Muscle of leg (tissue), 11 donors: ENCODE results near the gene PROC. TPM values are rescaled to one million over a fixed set of nuclear protein-coding genes. Genes with fewer than 3 reads are reported as not detected.
"Not testable (repeated sequence)": the region's sequence is repeated elsewhere in the genome, so short reads cannot be mapped to it uniquely, and the experiment has no call there.

Experiments
- DNase-seq: peaks from one replicate; pipeline ENCODE4 v3.0.0; 2013
- H3K27ac ChIP-seq: one replicate; pipeline ENCODE4 v1.5.1; 2013; ENCODE audit warnings: mild to moderate bottlenecking, low read length, control low read depth
- H3K27me3 ChIP-seq: one replicate; pipeline ENCODE4 v1.6.1; 2013; ENCODE audit warnings: low read length; ENCODE audit not compliant: control insufficient read depth, insufficient read depth
- H3K36me3 ChIP-seq: one replicate; pipeline ENCODE4 v1.6.1; 2013; ENCODE audit warnings: low read length; ENCODE audit not compliant: control insufficient read depth, insufficient read depth
- H3K4me1 ChIP-seq: one replicate; pipeline ENCODE4 v1.6.1; 2013; ENCODE audit warnings: low read length; ENCODE audit not compliant: control insufficient read depth, insufficient read depth
- H3K4me3 ChIP-seq: one replicate; pipeline ENCODE4 v1.5.1; 2013; ENCODE audit warnings: low read length, control low read depth
- H3K9me3 ChIP-seq: replicated peaks from 2 replicates; pipeline ENCODE4 v1.6.1; 2013; ENCODE audit warnings: low read depth, low read length; ENCODE audit not compliant: control insufficient read depth
- WGBS: methylation state at CpG from one replicate; pipeline ENCODE4 v1.1.5; 2013; ENCODE audit warnings: missing lambda C conversion rate; ENCODE audit not compliant: insufficient coverage; 5-methylcytosine and 5-hydroxymethylcytosine counted together
- polyA plus RNA-seq, 8 donors: library from polyadenylated mRNA; unstranded; fragments of 120-200 nt; gene quantifications; one replicate each; pipeline versions ENCODE4 v1.2.1 to v1.2.3, GENCODE V29; 2013; ENCODE audit warnings: inconsistent platforms in 1 of 8, low replicate concordance in 1 of 8; ENCODE audit not compliant: insufficient read length in 8 of 8, insufficient read depth in 1 of 8
- total RNA-seq: library from RNA; stranded (reverse); fragments of 120-200 nt; gene quantifications from one replicate; pipeline ENCODE4 v1.2.4, GENCODE V29; 2013

Gene PROC
- total and polyA plus RNA-seq, 9 donors = 0.04 to 1.2 (median 0.39) TPM

DNA sequence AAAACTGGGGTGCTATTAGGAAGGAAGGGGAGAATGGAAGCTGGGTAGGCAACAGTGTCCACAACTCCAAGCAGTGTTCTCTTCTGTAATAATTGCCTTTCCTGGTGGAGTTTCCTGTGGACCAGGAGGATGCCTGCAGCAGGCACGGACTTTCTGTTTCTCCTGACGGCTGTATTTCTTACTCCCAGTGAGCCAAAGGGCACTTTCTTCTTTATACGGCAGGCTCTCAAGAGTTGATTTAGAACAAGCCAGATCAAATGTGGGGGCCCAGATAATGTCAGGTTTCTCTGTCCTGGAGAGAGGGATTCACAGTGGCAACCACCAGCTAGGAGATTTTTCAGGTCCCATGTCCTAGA lies 13.0 kb upstream of the PROC start:
- H3K27ac ChIP-seq = no peak overlapping the region
- 60% methylated on average over 1 of the region's 3 CpGs for WGBS
- H3K27me3 ChIP-seq = no peaks in the 10 kb centered on the region
- no peaks in the 10 kb centered on the region for H3K9me3 ChIP-seq
- H3K36me3 ChIP-seq = no peaks in the 10 kb centered on the region
- H3K4me3 ChIP-seq = no peak overlapping the region
- no peak for DNase-seq
- H3K4me1 ChIP-seq = peaks cover 36% of the 10 kb centered on the region

DNA sequence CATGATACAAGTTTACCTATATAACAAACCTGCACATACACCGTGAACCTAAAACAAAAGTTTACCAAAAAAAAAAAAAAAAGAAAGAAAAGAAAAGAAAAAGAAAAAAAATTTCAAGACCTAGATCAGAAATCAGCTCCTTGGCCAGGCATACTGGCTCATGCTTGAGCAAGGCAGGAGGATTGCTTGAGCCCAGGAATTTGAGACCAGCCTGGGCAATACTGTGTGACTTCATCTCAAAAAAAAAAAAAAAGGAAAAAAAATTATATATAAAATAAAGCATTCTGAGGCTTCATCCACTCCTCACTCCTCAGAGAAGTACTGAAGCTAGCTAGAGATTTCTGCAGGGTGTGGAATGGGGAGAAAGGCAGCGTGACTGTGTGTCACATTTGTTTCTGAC lies 11.8 kb upstream of the PROC start:
- H3K27me3 ChIP-seq = no peaks in the 10 kb centered on the region
- peaks cover 28% of the 10 kb centered on the region for H3K4me1 ChIP-seq
- no peak overlapping the region for H3K4me3 ChIP-seq
- H3K9me3 ChIP-seq = no peaks in the 10 kb centered on the region
- DNase-seq = no peak
- no peak overlapping the region for H3K27ac ChIP-seq
- H3K36me3 ChIP-seq = no peaks in the 10 kb centered on the region
- no CpG with 5 or more reads among the region's 2 CpGs for WGBS

DNA sequence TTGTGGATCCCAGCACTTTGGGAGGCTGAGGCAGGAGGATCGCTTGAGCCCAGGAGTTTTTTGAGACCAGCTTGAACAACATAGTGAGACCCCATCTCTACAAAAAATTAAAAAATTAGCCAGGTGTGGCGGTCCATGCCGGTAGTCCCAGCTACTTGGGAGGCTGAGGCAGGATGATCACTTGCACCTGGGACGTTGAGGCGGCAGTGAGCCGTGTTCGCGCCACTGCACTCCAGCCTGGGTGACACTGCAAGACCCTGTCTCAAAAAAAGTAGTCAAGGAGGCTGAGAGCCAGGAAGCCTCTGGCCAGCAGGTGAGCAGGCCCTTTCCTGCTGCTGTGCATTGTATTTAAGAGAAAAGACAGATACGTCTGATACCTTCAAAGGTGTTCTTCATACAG lies 11.1 kb upstream of the PROC start:
- Histone ChIP-seq H3K27ac (peak overlapping the region; percentile 76), H3K27me3 (no peaks in the 10 kb centered on the region), H3K9me3 (no peaks in the 10 kb centered on the region), H3K4me3 (no peak overlapping the region), H3K4me1 (peaks cover 28% of the 10 kb centered on the region), H3K36me3 (no peaks in the 10 kb centered on the region)
- DNase-seq = no peak
- WGBS = 85% methylated on average over 7 of the region's 9 CpGs

DNA sequence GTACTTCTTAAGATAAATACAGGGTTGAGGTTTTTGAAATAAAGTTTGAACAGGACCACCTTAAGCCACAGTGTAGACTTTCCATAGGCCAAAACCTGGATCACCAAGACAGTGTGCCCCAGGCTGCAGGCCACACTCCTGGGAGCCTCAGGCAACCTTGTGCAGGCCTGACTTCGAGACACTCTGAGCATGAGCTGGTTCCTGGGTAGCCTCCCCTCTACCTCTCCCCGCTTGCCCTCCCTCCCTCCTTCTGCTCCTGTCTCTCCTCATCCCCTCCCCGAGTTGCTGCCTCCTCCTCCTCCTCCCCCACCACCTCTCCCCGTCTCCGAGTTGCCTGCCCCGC lies 10.6 kb upstream of the PROC start:
- H3K27me3 ChIP-seq = no peaks in the 10 kb centered on the region
- H3K4me3 ChIP-seq = peak overlapping the region; percentile 17
- DNase-seq = no peak
- H3K36me3 ChIP-seq = no peaks in the 10 kb centered on the region
- no peaks in the 10 kb centered on the region for H3K9me3 ChIP-seq
- 4% methylated on average over 3 of the region's 6 CpGs for WGBS
- peaks cover 27% of the 10 kb centered on the region for H3K4me1 ChIP-seq
- H3K27ac ChIP-seq = peak overlapping the region; percentile 76

DNA sequence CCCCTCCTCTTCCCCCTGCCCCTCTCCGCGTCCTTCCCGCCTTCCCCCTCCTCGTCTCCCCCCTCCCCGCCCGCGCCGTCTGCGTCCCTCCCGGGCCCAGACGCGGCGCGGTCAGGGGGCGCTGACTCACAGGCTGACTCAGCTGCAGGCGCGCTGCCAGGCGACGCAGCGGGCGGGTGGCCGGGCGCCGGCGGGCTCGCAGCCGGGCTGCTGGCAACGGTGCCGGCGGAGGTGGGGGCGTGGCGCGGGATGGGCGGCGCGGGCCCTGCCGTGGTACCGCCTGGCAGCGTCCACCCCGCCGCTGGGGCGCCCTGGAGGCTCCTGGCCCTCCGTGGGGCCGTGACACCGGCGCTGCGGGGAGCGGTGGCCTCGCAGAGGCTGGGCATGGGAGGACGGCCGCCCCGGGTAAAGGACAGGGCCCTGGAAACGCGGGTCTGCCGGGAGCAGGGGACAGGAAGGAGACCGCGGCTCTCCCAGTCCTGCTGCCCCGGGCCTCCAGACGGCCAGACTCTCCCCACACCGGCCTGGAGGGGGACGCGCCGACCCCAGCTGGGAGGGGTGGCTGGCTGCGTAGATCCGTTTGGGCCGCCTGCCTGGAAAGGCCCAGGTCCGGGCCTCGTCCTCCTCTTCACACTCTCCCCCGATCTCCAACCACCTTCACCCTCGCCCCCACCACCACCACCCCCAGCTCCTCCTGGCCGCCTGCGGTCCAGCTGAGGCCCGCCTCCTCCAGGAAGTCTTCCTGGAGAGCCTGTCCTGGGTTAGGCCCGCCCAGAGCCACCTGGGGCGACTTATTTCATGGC lies 10.0 kb upstream of the PROC start:
- peak overlapping the region; percentile 77 for H3K27ac ChIP-seq
- H3K36me3 ChIP-seq = no peaks in the 10 kb centered on the region
- H3K4me3 ChIP-seq = peak overlapping the region; percentile 54
- H3K9me3 ChIP-seq = no peaks in the 10 kb centered on the region
- WGBS = 3% methylated on average over 68 of the region's 75 CpGs
- DNase-seq = peak; percentile 95
- H3K27me3 ChIP-seq = no peaks in the 10 kb centered on the region
- peaks cover 27% of the 10 kb centered on the region for H3K4me1 ChIP-seq

DNA sequence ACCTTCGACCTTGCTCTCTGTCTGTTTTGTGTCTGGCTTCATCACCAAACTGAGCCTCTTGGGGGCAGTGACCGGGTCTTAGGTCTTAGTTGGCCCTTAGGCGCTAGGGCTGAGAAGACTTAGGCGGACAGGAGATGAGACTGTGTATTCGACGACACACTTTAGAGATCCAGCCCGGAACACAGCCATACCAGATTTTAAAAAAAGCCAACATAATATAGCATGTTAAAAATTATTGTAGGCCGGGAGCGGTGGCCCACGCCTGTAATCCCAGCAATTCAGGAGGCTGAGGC lies 9.5 kb upstream of the PROC start:
- Histone ChIP-seq H3K4me3 (peak overlapping the region; percentile 54), H3K27me3 (no peaks in the 10 kb centered on the region), H3K36me3 (no peaks in the 10 kb centered on the region), H3K9me3 (no peaks in the 10 kb centered on the region), H3K4me1 (peaks cover 23% of the 10 kb centered on the region), H3K27ac (peak overlapping the region; percentile 77)
- DNase-seq = no peak
- 56% methylated on average over 4 of the region's 10 CpGs for WGBS

DNA sequence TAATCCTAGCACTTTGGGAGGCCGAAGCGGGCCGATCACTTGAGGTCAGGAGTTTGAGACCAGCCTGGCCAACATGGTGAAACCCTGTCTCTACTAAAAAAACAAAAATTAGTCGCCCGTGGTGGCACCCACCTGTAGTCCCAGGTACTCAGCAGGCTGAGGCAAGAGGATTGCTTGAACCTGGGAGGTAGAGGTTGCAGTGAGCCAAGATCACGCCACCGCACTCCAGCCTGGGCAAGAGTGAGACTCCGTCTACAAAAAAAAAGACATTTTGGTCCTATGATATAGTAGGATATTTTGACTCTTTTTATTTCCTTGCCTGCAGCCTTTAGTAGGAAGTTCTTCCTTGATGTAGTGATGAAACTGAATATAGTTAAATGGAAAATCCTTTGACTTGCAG lies 8.5 kb upstream of the PROC start:
- H3K4me1 ChIP-seq = peaks cover 23% of the 10 kb centered on the region
- H3K27ac ChIP-seq, H3K9me3 ChIP-seq, H3K27me3 ChIP-seq, DNase-seq, H3K36me3 ChIP-seq, H3K4me3 ChIP-seq: not testable (repeated sequence)
- WGBS = 100% methylated on average over 2 of the region's 8 CpGs

DNA sequence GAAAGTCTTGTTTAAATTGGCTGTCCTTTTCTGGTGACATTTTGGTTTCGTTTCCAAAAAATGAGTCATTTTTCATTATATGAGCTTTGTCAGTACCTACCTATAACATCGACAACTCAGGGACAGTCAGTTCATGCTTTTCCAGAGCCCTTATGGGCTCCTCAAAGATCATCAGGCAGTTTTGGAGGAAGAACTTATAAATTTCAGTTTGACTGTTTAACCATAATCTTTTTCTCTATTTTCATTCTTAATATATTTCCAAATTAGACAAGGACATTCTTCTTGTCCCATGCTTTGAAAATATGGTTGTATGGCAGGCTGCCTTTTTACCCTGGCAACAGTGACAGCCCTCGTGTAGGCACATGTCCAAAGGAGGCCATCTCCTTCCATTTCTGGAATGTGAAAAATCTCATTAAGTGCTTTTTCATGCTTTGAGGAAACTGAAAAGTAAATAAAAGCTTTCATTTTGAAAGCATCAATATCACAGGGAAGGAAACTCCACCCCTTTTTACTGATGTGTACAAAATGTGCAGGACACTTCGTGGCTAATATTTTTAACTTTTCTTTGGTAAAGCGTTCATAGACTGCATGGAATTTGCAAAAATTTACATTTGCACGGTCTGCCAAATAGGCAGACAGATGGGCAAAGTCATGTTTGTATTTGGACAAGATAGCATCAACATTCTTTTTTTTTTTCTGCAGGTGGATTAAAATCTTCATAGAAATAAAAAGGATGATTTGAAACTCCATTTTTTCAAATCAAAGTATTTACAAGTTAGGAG lies 7.2 kb upstream of the PROC start:
- H3K27me3 ChIP-seq = peaks cover 5% of the 10 kb centered on the region
- no peaks in the 10 kb centered on the region for H3K9me3 ChIP-seq
- WGBS = no CpG with 5 or more reads among the region's 6 CpGs
- H3K27ac ChIP-seq = peak overlapping the region; percentile 78
- H3K4me3 ChIP-seq = no peak overlapping the region
- H3K4me1 ChIP-seq = peaks cover 31% of the 10 kb centered on the region
- no peaks in the 10 kb centered on the region for H3K36me3 ChIP-seq
- peak; percentile 71 for DNase-seq

DNA sequence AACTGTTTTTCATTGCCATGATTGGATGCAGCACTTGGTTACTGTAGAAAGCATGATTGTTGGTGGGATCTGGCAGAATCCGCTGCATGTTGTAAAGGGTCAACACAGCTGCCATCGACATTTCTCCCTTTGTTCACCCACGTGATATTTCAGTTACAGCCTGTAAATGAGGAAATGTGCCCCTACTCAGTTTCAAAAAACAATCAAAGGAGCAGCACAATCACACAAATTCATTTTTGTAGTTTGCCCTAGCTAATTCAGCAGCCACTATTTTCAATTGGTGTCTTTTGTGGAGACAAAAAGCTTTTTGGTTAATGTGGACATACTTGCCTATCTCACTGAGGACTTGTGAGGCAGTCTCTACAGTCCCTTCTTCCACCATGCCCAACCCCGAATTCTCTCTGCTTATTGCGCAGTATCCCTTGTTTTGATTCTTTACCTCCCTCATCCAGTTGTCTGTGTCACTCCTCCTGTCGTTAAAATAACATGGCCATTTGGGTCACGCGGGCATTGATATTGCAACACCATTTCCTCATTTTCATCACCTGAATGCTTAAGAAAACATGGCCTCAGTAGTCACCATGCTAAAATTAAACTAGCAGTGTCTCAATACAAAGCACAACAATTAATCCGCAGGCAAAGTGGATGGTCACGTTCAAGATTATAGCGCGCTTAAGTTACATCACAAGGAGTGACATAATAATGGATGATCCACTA lies 6.4 kb upstream of the PROC start:
- peak; percentile 44 for DNase-seq
- Histone ChIP-seq H3K27ac (peak overlapping the region; percentile 78), H3K36me3 (no peaks in the 10 kb centered on the region), H3K4me3 (no peak overlapping the region), H3K4me1 (peaks cover 39% of the 10 kb centered on the region), H3K9me3 (no peaks in the 10 kb centered on the region), H3K27me3 (peaks cover 13% of the 10 kb centered on the region)
- WGBS = 55% methylated on average over 7 of the region's 12 CpGs

DNA sequence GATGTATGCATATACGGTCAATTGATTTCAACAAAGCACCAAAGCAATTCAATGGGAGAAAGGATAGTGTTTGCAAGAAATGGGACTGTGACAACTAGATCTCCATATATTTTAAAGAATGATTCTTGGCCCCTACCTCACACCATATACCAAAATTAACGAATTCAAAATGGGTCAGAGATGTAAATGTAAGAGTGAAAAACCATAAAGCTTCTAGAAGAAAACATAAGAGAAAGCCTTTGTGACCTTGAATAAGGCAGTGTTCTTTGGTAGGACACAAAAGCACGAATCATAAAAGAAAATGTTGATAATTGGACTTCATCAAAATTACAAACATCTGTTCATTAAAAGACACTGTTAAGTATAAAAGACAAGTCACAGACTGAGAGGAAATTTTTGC lies 5.0 kb upstream of the PROC start:
- H3K27ac ChIP-seq = no peak overlapping the region
- H3K4me1 ChIP-seq = peaks cover 39% of the 10 kb centered on the region
- no peak overlapping the region for H3K4me3 ChIP-seq
- peaks cover 20% of the 10 kb centered on the region for H3K27me3 ChIP-seq
- no CpG with 5 or more reads among the region's 3 CpGs for whole genome bisulfite sequencing
- DNase-seq = no peak
- H3K9me3 ChIP-seq = no peaks in the 10 kb centered on the region
- no peaks in the 10 kb centered on the region for H3K36me3 ChIP-seq
